ENCODE measurements around the gene KIRREL1. TPM values are rescaled to one million over a fixed set of nuclear protein-coding genes. Genes with fewer than 3 reads are reported as not detected.

KIRREL1 gene
- polyA plus RNA-seq, 1 donor = 182 TPM

GRCh38 chr1:157969697-157970485 lies 23.6 kb upstream of the KIRREL1 start:
- no peak for DNase-seq

- DNase-seq = no peak
Observed at GRCh38 chr1:157971769-157972168, 21.7 kb upstream of the KIRREL1 start.

- no peak for DNase-seq
Observed at GRCh38 chr1:157975228-157975950, 18.1 kb upstream of the KIRREL1 start.

- no peak for DNase-seq
Observed at GRCh38 chr1:157976888-157977287, 16.6 kb upstream of the KIRREL1 start.

GRCh38 chr1:157978586-157979403 lies 14.7 kb upstream of the KIRREL1 start:
- DNase-seq = no peak

GRCh38 chr1:157982136-157982535 lies 11.3 kb upstream of the KIRREL1 start:
- no peak for DNase-seq

GRCh38 chr1:157983787-157984186 lies 9.7 kb upstream of the KIRREL1 start:
- no peak for DNase-seq

GRCh38 chr1:157984469-157984868 lies 9.0 kb upstream of the KIRREL1 start:
- DNase-seq = no peak

GRCh38 chr1:157985473-157985872 lies 8.0 kb upstream of the KIRREL1 start:
- no peak for DNase-seq

- no peak for DNase-seq
Observed at GRCh38 chr1:157988002-157988401, 5.4 kb upstream of the KIRREL1 start.

- DNase-seq = no peak
Observed at GRCh38 chr1:157992031-157992832, 1.2 kb upstream of the KIRREL1 start.

GRCh38 chr1:157992833-157993146 lies 655 bp upstream of the KIRREL1 start:
- DNase-seq = no peak

- DNase-seq = no peak
Observed at GRCh38 chr1:157993918-157994605, 617 bp downstream of the KIRREL1 start.

GRCh38 chr1:157994704-157995582 lies 1.5 kb downstream of the KIRREL1 start:
- DNase-seq = no peak

GRCh38 chr1:157995583-157996169 lies 2.2 kb downstream of the KIRREL1 start:
- no peak for DNase-seq

GRCh38 chr1:157996433-157996832 lies 3.0 kb downstream of the KIRREL1 start:
- no peak for DNase-seq

GRCh38 chr1:158000507-158000906 lies 7.1 kb downstream of the KIRREL1 start:
- no peak for DNase-seq

- no peak for DNase-seq
Observed at GRCh38 chr1:158002022-158002630, 8.7 kb downstream of the KIRREL1 start.

- peak; percentile 85 for DNase-seq
Observed at GRCh38 chr1:158002631-158003405, 9.4 kb downstream of the KIRREL1 start.
